Esophagus muscularis mucosa (tissue), 4 donors: ENCODE data around the gene CLINT1. TPM values are rescaled to one million over a fixed set of nuclear protein-coding genes. Genes with fewer than 3 reads are reported as not detected.
A peak's percentile ranks its signal among the peaks of the same experiment; 100 is the strongest.
"Not testable (repeated sequence)": the region's sequence is repeated elsewhere in the genome, so short reads cannot be mapped to it uniquely, and the experiment has no call there.

ENCODE experiments used
- DNase-seq: peaks from one replicate; pipeline ENCODE4 v3.0.0-alpha.2; 2017; ENCODE audit errors: extremely low spot score
- H3K27ac ChIP-seq, 4 donors: fragments of 200-600 bp; sonication (generic); replicated peaks in 1 of 4; 1 replicate in 3 of 4; 2 replicates in 1 of 4; pipeline ENCODE4 v1.5.1; 2016 to 2019; ENCODE audit warnings: mild to moderate bottlenecking in 1 of 4
- H3K27me3 ChIP-seq, 4 donors: fragments of 200-600 bp; sonication (generic); one replicate each; pipeline versions ENCODE4 v1.5.1 to v1.6.0; 2016 to 2019
- H3K36me3 ChIP-seq, 4 donors: fragments of 200-600 bp; sonication (generic); one replicate each; pipeline ENCODE4 v1.5.1; 2016 to 2019
- H3K4me1 ChIP-seq, 4 donors: fragments of 200-600 bp; sonication (generic); one replicate each; pipeline ENCODE4 v1.5.1; 2016 to 2019
- H3K4me3 ChIP-seq, 4 donors: fragments of 200-600 bp; sonication (generic); 1 replicate in 2 of 4; 2 replicates in 2 of 4; pipeline ENCODE4 v1.5.1; 2016 to 2019; ENCODE audit warnings: mild to moderate bottlenecking in 4 of 4, moderate library complexity in 1 of 4
- H3K9me3 ChIP-seq, 4 donors: fragments of 200-600 bp; sonication (generic); 1 replicate in 3 of 4; 2 replicates in 1 of 4; pipeline ENCODE4 v1.5.1; 2016 to 2019
- EP300 ChIP-seq: sonication (generic); formaldehyde crosslinking; IDR thresholded peaks from one replicate; pipeline ENCODE4 v1.6.1; 2017; ENCODE audit warnings: antibody characterized with exemption
- POLR2A ChIP-seq: fragments of 450-650 bp; IDR thresholded peaks from one replicate; pipeline ENCODE4 v1.6.1; 2017; ENCODE audit warnings: antibody characterized with exemption, moderate library complexity, mild to moderate bottlenecking, low read depth
- POLR2AphosphoS5 ChIP-seq, 2 donors: sonication (generic); formaldehyde crosslinking; IDR thresholded peaks; one replicate each; pipeline ENCODE4 v1.6.1; 2017; ENCODE audit warnings: antibody characterized with exemption in 2 of 2
- WGBS: methylation state at CpG from one replicate; pipeline ENCODE4 v1.1.5; 2018; 5-methylcytosine and 5-hydroxymethylcytosine counted together
- intact Hi-C: fragments of 100-400 bp; cut with DNase I; formaldehyde crosslinking; loops from one replicate; pipeline ENCODE4 v1.15.1; 2023
- total RNA-seq, 4 donors: library from RNA; depleted of rRNA; stranded (reverse); fragments of >200 nt; gene quantifications; one replicate each; pipeline versions ENCODE4 v1.1.0 to v1.2.1, GENCODE V29; 2016
- TF ChIP-seq, protein P1 (sequence below), 3 experiments: fragments of 200-600 bp in 2 of 3; fragments of 450-650 bp in 1 of 3; sonication (generic) in 2 of 3; IDR thresholded peaks; one replicate each; pipeline ENCODE4 v1.5.1; 2017 to 2019; ENCODE audit warnings: antibody characterized with exemption in 3 of 3, mild to moderate bottlenecking in 2 of 3, moderate library complexity in 1 of 3

CLINT1 gene
- total RNA-seq, 4 donors from 2014 or later: 84.3 to 118 (median 107) TPM

GRCh38 chr5:157855404-157855994 lies 3.4 kb downstream of the CLINT1 start:
- WGBS: 52% methylated on average over 9 of the region's 10 CpGs
- Histone ChIP-seq H3K36me3 (no peaks in the 10 kb centered on the region), H3K27ac (peak overlapping the region in 2 of 4 donors; percentile 37 to 41), H3K9me3 (no peaks in the 10 kb centered on the region), H3K27me3 (no peaks in the 10 kb centered on the region), H3K4me1 (peaks cover 35 to 68% (median 59%) of the 10 kb centered on the region in 4 donors), H3K4me3 (peak overlapping the region in 1 of 4 donors; percentile 2)
- intact Hi-C loops: loop anchor here (1.0 to 5.0 kb wide), 3 partner anchors 38 to 137 kb away; no protein-coding TSS in a partner anchor
- DNase-seq: no peak
- TF ChIP-seq POLR2AphosphoS5 (IDR thresholded peaks at IDR 0.05): no peak
- TF ChIP-seq, protein P1, sequence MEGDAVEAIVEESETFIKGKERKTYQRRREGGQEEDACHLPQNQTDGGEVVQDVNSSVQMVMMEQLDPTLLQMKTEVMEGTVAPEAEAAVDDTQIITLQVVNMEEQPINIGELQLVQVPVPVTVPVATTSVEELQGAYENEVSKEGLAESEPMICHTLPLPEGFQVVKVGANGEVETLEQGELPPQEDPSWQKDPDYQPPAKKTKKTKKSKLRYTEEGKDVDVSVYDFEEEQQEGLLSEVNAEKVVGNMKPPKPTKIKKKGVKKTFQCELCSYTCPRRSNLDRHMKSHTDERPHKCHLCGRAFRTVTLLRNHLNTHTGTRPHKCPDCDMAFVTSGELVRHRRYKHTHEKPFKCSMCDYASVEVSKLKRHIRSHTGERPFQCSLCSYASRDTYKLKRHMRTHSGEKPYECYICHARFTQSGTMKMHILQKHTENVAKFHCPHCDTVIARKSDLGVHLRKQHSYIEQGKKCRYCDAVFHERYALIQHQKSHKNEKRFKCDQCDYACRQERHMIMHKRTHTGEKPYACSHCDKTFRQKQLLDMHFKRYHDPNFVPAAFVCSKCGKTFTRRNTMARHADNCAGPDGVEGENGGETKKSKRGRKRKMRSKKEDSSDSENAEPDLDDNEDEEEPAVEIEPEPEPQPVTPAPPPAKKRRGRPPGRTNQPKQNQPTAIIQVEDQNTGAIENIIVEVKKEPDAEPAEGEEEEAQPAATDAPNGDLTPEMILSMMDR (IDR thresholded peaks at IDR 0.05): peak; percentile 72 to 81 (median 73)

- DNase-seq, H3K27ac ChIP-seq, H3K4me3 ChIP-seq, H3K27me3 ChIP-seq, intact Hi-C loops, H3K36me3 ChIP-seq, H3K9me3 ChIP-seq: not testable (repeated sequence)
- 90% methylated on average over 9 of the region's 9 CpGs for WGBS
- H3K4me1 ChIP-seq: peaks cover 35 to 62% (median 55%) of the 10 kb centered on the region in 4 donors
Measured at GRCh38 chr5:157853365-157853764, 5.6 kb downstream of the CLINT1 start.

- intact Hi-C loops: no loop called here
- WGBS: 99% methylated on average over 3 of the region's 3 CpGs
- Histone ChIP-seq H3K4me3 (no peak overlapping the region), H3K27ac (no peak overlapping the region), H3K4me1 (peaks cover 0 to 7% (median 2%) of the 10 kb centered on the region in 4 donors), H3K9me3 (no peaks in the 10 kb centered on the region), H3K27me3 (no peaks in the 10 kb centered on the region), H3K36me3 (peaks cover 0 to 12% (median 2%) of the 10 kb centered on the region in 4 donors)
- no peak for TF ChIP-seq POLR2A
- TF ChIP-seq, protein P1 (IDR thresholded peaks at IDR 0.05): no peak
- no peak for TF ChIP-seq POLR2AphosphoS5 (IDR thresholded peaks at IDR 0.05)
- TF ChIP-seq EP300: no peak
- DNase-seq: no peak
Measured at GRCh38 chr5:157845914-157846598, 12.9 kb downstream of the CLINT1 start.

GRCh38 chr5:157842787-157843186 lies 16.2 kb downstream of the CLINT1 start:
- no peaks in the 10 kb centered on the region for H3K9me3 ChIP-seq
- no peak for DNase-seq
- H3K27me3 ChIP-seq: no peaks in the 10 kb centered on the region
- no peak overlapping the region for H3K4me3 ChIP-seq
- H3K4me1 ChIP-seq: peaks cover 0 to 7% (median 5%) of the 10 kb centered on the region in 4 donors
- H3K36me3 ChIP-seq: peaks cover 0 to 12% (median 2%) of the 10 kb centered on the region in 4 donors
- no peak overlapping the region for H3K27ac ChIP-seq
- no peak for TF ChIP-seq POLR2A
- no peak for TF ChIP-seq EP300
- TF ChIP-seq, protein P1 (IDR thresholded peaks at IDR 0.05): no peak
- no peak for TF ChIP-seq POLR2AphosphoS5 (IDR thresholded peaks at IDR 0.05)
- intact Hi-C loops: no loop called here
- 92% methylated on average over 4 of the region's 4 CpGs for WGBS

- 94% methylated on average over 5 of the region's 5 CpGs for whole genome bisulfite sequencing
- intact Hi-C loops: no loop called here
Measured at GRCh38 chr5:157842185-157842584, 16.8 kb downstream of the CLINT1 start.

More at GRCh38 chr5:157842185-157842584, 16.8 kb downstream of the CLINT1 start:
- H3K9me3 ChIP-seq: no peaks in the 10 kb centered on the region
- H3K27me3 ChIP-seq: no peaks in the 10 kb centered on the region
- no peak for DNase-seq
- H3K4me1 ChIP-seq: peaks cover 0 to 7% (median 5%) of the 10 kb centered on the region in 4 donors
- H3K36me3 ChIP-seq: peaks cover 0 to 6% (median 1%) of the 10 kb centered on the region in 4 donors
- no peak for TF ChIP-seq EP300
- H3K27ac ChIP-seq: no peak overlapping the region
- no peak overlapping the region for H3K4me3 ChIP-seq
